ENCODE data around the gene EPAS1. TPM values are rescaled to one million over a fixed set of nuclear protein-coding genes. Genes with fewer than 3 reads are reported as not detected.
"Not testable (repeated sequence)": the region's sequence is repeated elsewhere in the genome, so short reads cannot be mapped to it uniquely, and the experiment has no call there.

EPAS1 gene
- total RNA-seq, 1 donor from 2014 or later, result 300 TPM

- no peak for DNase-seq (ENCODE audit: low spot score)
Measured at GRCh38 chr2:46383113-46383395, 85.8 kb downstream of the EPAS1 start.

- DNase-seq (ENCODE audit: low spot score), result no peak
Measured at GRCh38 chr2:46383784-46384456, 86.7 kb downstream of the EPAS1 start.

- no peak for DNase-seq (ENCODE audit: low spot score)
Measured at GRCh38 chr2:46384457-46384815, 87.2 kb downstream of the EPAS1 start.

DNA sequence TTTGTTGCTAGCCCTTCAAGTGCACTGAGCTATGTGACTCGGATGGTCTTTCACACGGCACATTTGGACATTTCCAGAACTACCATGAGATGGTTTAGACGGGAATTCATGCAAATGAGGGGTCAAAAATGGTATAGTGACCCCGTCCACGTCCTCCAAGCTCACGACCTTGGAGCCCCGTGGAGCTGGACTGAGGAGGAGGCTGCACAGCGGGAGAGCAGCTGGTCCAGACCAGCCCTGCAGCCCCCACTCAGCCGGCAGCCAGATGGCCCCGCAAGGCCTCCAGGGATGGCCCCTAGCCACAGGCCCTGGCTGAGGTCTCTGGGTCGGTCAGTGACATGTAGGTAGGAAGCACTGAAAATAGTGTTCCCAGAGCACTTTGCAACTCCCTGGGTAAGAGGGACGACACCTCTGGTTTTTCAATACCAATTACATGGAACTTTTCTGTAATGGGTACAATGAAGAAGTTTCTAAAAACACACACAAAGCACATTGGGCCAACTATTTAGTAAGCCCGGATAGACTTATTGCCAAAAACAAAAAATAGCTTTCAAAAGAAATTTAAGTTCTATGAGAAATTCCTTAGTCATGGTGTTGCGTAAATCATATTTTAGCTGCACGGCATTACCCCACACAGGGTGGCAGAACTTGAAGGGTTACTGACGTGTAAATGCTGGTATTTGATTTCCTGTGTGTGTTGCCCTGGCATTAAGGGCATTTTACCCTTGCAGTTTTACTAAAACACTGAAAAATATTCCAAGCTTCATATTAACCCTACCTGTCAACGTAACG is 88.8 kb downstream of the EPAS1 start:
- no peak for DNase-seq (ENCODE audit: low spot score)

DNA sequence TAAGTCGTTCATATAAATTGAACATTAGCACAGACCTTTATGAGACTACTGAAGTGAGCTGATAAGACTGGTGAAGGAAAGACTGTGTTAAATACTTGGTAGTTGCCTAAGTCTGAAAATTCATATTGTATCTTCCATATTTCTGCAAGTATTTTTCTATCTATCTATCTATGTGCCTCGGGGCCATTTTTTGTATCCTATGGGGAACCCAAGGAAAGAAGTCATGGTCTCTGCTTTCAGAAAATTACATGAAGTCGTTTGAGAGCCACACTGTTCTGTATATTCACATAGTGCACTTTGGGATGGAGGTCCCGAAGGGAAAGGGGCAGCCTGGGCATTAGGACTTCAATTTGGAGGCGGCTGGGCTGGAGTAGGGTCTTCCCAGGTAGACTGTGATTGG is 89.6 kb downstream of the EPAS1 start:
- DNase-seq (ENCODE audit: low spot score), result no peak

GRCh38 chr2:46387292-46387691 is 90.1 kb downstream of the EPAS1 start:
- no peak for DNase-seq (ENCODE audit: low spot score)

GRCh38 chr2:46387886-46388515 is 90.8 kb downstream of the EPAS1 start:
- no peak for DNase-seq (ENCODE audit: low spot score)

- DNase-seq (ENCODE audit: low spot score), result no peak
Measured at GRCh38 chr2:46388881-46389280, 91.7 kb downstream of the EPAS1 start.

GRCh38 chr2:46389417-46389916 is 92.3 kb downstream of the EPAS1 start:
- no peak for DNase-seq (ENCODE audit: low spot score)

DNA sequence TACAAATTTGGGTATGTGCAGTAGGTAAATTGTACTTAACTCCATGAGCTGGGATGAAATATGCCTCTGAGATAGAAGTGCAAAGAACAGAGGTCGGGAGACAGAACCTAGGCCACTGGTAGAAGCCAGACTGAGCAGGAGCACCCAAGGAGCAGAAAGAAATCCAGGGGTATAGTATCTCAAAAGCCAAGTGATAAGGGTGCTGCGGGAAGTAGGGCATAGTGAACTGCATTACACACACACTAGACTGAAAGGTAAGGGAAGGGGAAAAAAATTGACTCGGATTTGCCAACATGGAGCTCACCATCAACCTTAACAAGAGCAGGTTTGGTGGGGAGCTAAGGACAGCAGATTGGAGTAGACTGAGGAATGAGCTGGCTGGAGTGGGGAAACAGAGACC is 92.8 kb downstream of the EPAS1 start:
- DNase-seq (ENCODE audit: low spot score), result no peak

- DNase-seq (ENCODE audit: low spot score), result no peak
Measured at GRCh38 chr2:46390901-46391395, 93.7 kb downstream of the EPAS1 start.

DNA sequence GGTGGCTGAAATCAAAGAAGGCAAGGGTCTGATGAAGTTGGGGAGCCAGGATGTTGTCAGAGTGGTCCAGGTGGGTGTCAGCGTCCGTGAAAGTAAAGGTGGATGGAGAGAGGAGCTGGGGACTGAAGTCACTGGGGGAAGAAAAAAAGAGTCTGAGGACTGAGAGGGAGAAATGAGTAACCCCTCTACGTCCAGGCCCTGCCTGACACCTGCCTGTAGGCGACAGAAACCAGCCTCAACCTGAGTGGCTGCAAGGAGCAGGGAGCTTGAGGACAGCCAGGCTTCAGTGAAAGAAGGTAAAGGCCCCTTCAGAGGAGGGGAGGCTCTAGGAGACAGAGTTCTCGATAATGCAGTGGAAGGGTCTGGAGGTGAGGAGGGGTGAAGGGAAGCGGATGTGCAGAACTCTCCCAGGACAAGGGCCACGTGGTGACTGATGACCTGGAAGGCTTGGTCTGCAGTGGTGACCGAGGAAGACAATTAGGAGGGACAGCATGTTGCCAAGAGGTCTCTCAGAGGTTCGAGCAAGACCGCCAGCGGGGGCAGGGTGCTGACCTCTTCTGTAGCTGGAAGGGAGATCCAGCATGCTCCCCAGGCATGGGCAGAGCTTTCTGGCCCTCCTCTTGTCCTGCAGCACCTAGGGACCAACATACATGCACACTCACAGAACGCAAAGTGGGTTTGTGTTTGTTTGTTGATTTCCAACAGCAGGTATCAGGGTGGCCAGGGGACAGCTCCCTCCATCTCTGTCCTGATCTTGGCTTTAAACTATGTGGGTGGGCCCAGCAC is 95.5 kb downstream of the EPAS1 start:
- no peak for DNase-seq (ENCODE audit: low spot score)

GRCh38 chr2:46393347-46393820 is 96.2 kb downstream of the EPAS1 start:
- DNase-seq (ENCODE audit: low spot score), result no peak

GRCh38 chr2:46393865-46394264 is 96.7 kb downstream of the EPAS1 start:
- DNase-seq (ENCODE audit: low spot score), result no peak

- DNase-seq (ENCODE audit: low spot score), result no peak
Measured at GRCh38 chr2:46394649-46395510, 97.7 kb downstream of the EPAS1 start.

- DNase-seq (ENCODE audit: low spot score), result not testable (repeated sequence)
Measured at GRCh38 chr2:46395730-46396129, 98.5 kb downstream of the EPAS1 start.

GRCh38 chr2:46400016-46400415 is 102.8 kb downstream of the EPAS1 start:
- no peak for DNase-seq (ENCODE audit: low spot score)

DNA sequence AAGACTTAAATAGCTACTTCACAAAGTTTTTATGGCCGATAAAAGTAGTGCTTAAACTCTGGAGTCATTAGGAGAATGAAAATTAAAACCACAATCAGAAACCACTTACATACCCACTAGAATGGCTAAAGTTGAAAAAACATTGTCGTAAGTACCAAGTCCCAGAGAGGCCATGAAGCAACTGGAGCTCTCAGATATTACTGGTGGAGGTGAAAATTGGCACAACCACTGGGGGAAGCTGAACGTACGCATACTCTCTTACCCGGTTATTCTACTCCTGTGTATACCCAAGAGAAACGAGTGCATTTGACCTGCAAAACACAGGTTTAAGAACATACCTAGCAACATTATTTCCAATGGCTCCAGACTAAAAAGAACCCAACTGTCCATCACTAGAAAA is 105.7 kb downstream of the EPAS1 start:
- DNase-seq (ENCODE audit: low spot score), result no peak

DNA sequence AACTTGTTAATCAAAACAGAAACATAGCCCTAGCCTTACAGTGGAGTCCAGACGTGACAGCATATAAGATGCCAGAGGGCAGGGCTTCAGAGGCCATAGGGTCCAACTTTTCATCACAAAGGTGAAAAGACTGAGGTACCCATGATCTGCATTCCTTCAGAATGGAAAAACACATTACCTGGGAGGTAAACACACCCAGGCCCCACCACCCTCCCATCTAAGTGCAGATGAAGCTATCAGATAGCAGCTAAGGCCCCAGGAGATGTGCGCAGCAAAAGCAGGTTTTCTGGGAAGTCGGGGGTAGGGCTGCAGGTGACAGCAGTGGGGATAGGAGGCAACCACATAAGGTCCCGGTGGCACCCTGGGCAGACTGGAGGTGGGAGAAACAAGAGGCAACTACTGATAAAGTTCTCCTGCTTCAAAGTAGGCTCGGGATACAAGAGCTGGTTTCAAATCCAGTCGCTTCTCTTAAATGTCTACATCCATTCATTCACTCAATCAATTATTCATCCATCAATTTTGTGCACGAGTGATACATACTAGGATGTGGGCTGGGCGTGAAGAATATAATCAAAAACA is 107.1 kb downstream of the EPAS1 start:
- no peak for DNase-seq (ENCODE audit: low spot score)

- no peak for DNase-seq (ENCODE audit: low spot score)
Measured at GRCh38 chr2:46407852-46408455, 110.7 kb downstream of the EPAS1 start.

Measured in ureter (tissue), 1 donor.